ENCODE measurements around the gene SYNE2.

Gene SYNE2

DNA sequence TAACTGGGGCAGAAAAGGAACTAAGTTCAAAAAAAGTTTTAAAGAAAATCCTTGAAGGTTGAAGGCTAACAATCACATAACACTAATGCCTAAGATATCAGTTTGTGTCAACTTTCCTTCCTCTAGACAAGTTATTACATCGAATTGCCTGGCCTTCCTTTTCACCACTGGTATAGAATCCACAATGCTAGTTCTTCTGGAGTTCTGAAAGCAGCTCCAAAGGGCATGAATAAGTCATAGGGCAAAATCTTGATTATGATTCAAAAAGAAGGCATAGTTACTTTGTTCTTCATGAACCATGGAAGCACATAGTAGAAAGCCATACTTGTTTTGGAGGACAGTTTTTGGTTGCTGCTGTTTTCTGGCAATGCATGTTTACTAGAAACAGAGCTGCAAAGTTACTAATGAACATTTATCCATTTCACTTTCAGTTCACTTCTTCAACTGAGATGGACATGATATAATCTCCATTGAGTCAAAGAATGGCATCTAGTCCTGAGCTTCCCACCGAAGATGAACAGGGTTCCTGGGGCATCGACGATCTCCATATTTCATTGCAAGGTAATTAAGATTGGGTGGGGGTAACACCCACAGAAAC, 56.0 kb downstream of the SYNE2 start:
- DNase-seq (ENCODE audit: low read depth in 2 of 2) = no peak

DNA sequence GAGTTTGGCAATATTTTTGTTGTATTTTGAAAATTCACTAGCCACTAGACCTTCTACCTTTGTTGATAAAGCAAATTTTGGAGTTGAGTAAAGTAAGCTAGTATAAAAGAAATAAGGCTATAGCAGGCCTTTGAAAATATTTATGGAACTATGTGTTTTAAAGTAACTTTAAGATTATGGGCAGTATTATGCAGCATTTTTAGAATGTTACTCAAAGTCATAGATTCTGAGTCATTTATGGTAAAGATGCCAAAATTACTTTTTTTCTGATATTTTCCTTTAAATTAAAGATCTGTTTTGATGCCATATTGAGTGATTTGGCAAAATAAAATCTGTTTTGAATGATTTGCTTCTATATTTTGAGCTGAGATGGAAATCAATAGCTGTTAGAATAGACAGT, 57.2 kb downstream of the SYNE2 start:
- no peak for DNase-seq (ENCODE audit: low read depth in 2 of 2)

DNA sequence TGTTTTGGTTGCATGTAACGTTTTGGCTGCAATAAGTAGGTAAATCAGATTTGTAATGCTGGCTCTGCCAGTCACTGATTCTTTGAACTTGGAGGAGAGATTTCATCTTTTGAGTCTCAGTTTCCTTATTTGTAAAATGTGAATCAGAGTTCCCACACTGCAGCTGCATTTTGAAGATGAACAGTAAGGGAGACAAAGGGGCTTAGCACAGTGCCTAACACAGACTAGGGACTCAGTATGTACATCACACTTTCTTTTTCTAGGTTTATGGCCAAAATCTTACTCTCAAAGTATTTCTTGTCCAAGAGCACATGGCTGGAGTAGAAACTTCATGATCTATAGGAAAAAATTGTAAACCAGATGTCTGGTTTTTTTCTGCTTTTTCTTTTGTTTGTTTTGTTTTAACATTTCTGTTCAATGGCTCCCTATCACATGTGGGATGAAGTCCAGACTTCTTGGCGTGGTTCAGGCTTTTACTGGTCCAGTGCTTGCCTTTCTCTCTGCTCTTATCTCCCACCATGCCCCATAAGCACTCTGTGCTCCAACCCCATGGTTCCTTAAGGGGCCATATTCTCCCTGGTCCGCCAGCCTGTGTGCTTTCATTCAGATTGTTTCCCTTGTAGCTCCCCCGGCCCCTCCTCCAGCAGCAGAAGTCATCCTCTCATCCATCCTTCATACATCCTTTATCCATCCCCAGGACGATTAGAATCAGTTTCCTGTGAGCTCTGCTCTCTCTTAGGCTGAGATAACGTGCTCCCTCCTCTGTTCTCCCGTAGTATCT, 58.0 kb downstream of the SYNE2 start:
- DNase-seq (ENCODE audit: low read depth in 2 of 2) = no peak

DNA sequence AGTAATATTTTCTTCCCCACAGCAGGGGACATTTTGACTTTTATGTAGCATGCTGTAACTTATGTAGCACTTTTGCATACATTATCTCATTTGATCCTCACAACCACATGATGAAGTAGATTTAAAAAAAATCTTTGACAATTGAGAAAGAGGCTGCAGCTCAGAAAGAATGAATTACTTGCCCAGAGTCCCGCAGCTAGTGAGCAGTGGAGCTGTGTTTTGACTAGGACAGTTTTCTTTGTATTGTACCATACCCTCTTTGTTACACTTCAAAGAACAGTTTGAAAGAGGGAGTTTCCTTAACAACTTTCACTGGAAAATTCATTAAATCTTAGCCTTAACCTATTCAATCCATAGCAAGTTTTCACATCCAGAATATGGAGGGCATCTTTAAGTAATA, 58.6 kb downstream of the SYNE2 start:
- no peak for DNase-seq (ENCODE audit: low read depth in 2 of 2)

DNA sequence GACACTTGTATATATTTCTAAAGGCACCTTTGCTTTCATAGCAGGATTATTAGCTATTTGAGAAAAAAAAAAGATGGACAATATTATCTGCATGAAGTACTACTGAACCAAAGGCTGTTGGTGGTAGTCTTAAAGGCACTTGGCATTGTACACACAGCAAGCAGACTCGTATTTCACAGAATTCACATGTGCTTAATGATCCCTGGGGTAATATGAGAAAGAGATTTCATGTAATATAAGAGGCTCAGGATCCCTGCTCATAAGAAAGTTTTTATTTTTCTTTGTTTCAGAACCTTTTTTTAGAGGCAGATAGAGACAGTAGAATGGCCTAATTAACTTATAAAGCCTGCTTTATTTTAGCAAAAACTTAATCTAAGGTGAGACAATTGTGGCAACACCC, 59.5 kb downstream of the SYNE2 start:
- no peak for DNase-seq (ENCODE audit: low read depth in 2 of 2)

DNA sequence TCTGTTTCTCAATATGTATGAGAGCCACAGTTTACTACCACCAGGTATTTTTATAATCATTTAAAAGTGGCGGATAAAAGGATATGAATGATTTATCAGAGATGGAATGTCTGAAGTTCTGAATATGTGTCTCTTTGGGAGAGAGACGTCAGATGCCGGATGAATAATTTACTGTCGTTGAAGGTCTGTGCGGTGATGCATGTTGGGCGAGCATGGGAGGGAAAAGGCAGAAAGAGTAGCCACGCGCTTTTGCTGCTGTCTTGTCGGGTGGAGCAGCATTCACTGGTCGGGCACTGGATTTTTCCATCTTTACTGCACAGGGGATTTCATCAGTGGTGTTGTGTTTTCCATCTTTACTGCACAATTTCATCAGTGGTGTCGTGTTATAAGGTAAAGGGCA, 65.6 kb downstream of the SYNE2 start:
- no peak for DNase-seq (ENCODE audit: low read depth in 2 of 2)

DNA sequence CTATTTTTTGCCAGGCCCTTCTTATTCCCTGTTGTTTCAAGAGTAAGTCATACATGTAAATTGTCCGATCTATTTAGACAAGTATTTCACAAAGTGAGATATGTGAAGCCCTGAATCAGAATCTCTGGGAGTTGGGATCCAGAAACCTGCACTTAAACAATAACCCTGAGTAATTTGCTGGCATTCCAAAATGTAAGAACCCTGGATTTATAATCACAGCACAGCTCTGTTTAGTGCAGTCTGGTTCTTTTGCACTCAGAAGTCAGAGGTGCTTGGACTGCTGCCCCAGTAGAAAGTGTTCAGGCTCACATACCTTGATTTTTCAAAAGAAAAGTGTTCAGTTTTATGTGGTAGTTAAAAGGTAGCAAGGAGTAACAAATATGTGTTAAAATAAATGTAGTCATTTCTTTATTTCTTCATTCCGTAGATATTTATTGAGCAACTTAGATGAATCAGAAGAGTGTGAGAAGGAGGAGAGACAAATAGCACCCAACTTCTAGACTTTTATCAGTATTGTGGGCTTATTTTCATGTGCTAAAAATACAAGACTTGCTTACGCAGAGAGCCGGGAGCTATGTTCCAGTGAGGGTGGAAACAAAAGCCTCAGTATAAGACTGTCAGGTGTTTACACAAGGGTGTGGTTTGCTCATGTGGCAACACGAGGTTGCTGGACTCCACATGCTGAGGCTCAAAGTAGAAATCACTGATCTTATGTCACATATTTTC, 70.1 kb downstream of the SYNE2 start:
- no peak for DNase-seq (ENCODE audit: low read depth in 2 of 2)

DNA sequence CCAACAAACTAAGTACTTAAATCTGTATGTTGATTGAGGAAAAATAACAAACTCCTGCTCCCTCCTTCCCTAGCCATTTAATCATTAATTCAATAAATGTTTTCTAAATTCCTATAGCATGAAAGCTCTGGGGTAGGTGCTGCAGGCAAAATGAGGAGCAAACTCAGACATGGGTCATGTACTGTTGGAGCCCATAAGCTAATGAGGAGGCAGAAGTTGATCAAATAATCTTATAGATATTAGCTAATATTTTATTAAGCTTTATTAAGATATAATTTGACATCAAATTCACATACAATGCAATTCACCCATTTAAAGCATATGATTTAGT, 70.6 kb downstream of the SYNE2 start:
- no peak for DNase-seq (ENCODE audit: low read depth in 2 of 2)

DNA sequence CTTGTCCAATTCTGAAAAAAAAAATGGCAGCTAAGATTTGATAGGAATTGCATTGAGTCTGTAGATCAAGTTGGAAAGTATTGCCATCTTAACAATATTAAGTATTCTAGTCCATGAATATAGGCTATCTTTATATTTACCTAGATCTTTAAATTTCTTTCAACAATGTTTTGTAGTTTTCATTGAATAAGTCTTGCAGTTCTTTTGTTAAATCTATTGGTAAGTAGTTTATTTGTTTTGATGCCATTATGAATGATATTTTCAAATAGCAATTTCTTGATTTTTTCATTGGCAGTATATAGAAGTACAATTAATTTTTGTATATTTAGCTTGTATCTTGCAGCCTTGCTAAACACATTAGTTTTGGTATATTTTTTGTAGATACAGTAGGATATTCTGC, 71.6 kb downstream of the SYNE2 start:
- DNase-seq (ENCODE audit: low read depth in 2 of 2) = no peak

DNA sequence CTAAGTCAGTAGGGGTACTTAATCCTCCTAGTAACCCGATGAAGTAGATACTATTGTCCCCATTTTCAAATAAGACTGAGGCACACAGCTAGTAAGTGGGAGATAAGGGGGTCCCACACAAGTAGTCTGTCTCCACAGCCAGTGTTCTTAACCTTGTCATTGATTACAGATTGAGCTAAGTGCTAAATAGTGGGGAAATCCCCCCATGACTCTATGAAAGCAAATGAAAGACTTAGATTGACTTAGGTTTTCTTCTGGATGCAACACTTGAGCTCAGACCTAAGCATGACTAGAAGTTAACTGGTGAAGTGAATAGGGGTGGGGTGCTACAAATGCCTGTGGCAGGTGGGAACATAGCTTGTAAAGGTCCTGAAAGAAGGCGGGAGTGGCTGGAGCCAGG, 73.8 kb downstream of the SYNE2 start:
- no peak for DNase-seq (ENCODE audit: low read depth in 2 of 2)

DNA sequence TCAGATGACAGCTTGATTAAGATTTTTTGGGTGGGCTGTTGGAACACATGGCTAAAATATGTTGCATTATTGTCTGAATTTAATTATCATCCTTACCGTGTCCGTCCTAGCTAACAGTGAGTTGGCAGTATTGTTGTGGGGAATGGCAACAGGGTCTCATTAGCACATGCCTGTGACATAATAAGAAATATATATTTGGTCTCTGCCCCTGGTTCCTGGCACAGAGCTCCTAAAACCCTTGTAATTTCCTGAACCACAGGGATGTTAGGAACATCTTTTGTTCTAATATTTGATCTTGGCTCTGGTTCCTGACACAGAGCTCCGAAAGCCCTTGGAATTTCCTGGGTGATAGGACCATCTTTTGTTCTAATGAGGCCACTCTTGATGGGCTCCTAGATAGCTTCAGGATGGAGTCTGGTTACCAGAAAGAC, 76.0 kb downstream of the SYNE2 start:
- DNase-seq (ENCODE audit: low read depth in 2 of 2) = no peak

DNA sequence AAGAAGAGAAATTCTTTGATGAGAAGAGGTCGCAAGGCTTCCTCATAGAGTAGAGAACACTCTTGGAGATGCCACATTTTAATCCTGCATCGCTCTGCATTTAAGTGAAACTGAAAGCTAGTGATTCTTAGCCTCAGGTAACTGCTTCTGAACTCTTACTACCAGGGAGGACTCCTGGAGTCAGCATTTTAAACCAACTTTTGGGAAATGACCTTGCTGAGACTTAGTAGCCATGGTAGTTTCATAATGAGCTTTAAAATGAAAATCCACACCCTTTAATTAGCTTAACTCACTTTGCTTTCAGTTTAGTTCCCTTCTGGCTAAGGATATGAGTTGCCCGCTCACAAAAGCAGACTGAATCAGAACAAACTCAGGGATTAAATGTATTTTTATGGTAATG, 80.3 kb downstream of the SYNE2 start:
- DNase-seq (ENCODE audit: low read depth in 2 of 2) = no peak

DNA sequence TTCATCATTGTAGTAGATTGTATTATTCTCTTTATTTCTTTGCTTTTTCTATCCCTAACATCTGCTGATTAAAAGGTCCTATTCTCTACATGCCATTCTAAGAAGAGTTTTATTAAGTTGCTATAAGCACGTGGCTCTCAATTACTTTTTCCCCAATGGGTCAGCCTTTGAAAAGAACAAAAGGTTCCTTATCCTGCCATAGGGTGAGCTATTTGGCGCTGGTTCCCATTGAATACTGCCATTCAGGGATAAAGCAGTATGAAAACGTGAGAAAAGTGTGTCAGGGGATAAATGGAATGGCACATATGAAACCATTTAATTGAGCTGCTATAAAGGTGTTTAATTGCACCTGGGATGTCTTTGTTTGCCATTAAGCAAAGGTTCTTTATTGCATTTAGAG, 80.9 kb downstream of the SYNE2 start:
- no peak for DNase-seq (ENCODE audit: low read depth in 2 of 2)

DNA sequence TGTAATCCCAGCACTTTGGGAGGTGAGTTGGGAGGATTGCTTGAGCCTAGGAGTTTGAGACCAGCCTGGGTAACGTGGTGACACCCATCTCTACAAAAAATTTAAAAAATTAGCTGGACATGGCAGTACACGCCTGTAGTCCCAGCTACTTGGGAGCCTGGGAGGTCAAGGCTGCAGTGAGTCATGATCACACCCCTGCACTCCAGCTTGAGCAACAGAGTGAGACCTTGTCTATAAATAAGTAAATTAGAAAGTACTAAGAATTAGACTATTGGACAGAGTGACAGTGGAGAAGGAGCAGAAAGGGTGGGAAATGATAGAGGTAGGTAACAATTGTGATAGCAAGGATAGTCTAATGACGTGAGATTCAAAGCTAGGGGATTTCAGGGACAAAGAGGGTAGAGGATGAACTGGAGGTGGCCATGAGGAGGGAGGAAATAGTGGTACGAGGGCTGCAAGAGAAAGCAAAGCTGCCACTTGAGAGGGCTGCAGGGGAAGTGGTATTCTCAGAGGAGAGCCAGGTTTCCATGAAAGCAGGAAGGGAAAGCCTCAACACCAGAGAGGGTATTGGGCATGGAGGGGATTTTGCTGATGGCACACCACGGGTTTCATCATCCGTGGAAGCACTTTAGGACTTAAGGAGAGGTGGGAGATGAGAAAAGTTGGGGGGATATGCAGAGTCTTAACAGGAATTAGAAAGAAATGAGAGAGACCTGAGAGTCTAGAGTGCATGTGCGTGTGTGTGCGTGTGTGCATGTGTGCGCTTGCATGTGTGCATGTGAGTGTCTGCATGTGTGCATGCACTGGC, 85.6 kb downstream of the SYNE2 start:
- no peak for DNase-seq (ENCODE audit: low read depth in 2 of 2)

DNA sequence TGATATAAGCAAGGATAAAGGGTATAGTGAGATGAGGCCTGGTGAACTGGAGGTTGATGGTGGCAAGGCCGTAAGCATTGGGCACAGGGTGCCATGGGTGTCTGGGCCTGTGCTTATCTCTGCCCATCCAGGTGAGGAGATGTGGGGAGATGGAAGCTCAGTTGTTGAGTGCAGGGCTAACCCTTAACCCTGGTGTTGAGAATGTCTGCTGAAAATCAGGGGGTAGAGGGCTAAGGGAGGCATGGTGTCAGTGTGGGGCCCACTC, 86.1 kb downstream of the SYNE2 start:
- no peak for DNase-seq (ENCODE audit: low read depth in 2 of 2)

DNA sequence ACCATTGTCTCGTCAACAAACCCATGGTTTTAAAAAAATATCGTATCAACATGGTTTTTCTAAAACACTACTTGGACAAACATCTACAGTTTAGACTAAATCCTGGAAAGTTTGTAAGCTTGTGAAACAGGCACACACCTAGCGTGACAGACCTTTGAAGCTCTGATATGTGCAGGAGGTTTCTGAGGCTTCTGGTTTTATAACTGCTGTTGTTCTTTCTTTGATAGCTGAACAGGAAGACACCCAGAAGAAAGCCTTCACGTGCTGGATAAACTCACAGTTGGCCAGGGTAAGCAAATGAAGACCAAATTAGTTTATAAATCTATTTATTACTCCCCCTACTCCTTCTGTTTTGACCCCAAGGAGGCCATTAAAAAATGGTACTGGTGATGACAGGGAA, 87.6 kb downstream of the SYNE2 start:
- no peak for DNase-seq (ENCODE audit: low read depth in 2 of 2)

DNA sequence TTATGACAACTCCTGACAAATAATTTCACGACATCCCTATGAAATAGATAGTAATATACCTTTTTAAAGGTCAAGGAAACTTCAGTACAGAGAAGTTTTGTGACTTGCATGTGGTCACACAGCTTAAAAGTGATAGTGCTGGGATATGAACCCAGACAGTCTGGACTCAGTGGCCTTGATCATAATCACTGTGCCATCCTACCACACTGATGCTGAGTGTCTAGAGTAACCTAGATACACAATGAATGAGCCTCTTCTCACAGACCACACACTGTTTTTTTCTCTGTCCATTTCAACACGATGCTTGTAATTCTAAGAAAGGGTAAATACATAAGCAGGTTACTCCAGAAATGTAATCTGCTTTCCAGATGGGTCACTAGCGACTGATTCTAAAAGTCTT, 88.2 kb downstream of the SYNE2 start:
- DNase-seq (ENCODE audit: low read depth in 2 of 2) = no peak

DNA sequence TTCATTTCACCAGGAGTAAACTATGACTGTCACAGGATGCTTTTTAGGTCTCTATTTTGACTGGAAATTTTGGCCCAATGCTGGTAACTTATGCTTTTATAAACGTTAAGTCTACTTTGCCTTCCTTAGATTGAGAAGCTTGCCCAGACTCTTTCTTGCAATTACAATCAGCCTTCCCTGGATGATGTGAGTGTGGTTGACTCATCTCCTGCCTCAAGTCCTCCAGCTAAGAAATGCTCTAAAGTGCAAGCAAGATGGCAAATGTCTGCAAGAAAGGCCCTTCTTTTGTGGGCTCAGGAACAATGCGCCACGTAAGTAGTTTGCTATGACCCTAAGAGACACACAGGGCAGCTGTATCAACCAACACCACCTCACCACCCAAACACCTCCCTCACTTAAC, 96.9 kb downstream of the SYNE2 start:
- DNase-seq (ENCODE audit: low read depth in 2 of 2) = no peak

DNA sequence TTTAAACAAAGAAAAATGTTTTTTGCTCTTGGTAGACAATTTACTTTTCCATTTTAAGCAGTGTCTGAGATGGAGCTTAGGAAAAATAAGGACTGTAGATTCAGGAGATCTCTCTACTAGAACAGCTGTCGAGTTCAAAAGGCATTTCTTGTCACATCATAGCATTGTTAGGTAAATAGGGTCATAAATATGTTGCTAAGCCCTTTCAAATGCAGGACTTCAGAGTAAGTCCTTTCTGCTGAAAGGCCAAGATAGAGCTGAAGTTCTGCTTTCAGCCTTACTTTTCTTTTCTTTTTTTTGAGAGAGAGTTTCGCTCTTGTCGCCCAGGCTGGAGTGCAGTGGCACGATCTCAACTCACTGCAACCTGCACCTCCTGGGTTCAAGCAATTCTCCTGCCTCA, 98.2 kb downstream of the SYNE2 start:
- DNase-seq (ENCODE audit: low read depth in 2 of 2) = no peak

DNA sequence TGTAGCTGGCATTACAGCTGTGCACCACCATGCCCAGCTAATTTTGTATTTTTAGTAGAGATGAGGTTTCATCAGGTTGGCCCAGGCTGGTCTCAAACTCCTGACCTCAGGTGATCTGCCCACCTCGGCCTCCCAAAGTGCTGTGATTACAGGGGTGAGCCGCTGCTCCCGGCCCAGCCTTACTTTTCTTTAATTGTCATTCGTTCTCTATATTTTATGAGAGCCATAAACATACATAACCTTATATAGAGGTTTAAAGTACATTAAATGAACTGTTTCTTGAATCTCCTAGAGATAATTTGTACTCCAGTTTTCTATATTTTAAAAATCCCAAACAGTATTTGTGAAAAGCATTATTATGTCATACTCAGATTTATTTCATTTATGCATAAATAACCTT, 98.6 kb downstream of the SYNE2 start:
- no peak for DNase-seq (ENCODE audit: low read depth in 2 of 2)

DNA sequence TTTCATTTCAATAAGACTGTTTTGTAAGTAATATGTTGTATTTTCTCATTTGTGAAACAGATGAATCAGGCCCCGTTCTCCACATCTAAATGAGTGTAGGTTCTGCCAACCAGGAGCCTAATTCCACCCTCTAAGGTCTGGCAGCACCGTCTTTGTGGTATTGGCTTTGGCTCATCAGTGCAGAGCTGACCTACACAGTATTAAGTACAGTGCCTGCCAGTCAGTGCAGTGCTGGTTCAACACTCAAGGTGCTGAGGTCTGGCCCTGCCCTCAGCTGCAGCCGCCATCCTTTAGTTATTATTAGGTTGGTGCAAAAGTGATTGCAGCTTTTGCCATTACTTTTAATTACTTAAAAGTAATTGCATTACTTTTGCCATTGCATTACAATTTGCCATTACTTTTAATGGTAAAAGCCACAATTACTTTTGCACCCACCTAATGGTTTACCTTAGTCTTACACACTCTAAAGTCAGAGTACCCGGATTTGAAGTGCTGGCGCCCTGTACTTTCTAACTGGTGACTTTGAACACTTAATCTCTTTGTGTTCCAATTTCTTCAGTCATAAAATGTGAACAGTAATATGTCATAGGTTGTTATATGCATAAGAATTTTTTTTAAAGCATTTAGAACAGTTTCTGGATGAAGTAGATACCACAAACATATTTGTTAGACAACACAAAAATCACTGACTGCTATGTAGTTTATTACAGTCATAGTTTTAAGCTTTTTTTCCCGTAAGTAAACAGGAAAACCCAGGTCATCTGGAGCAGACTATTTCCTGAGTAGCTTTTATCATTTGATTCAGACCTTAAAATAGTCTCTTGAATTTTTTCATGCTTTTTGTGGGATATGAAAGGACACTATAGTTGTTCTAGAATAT, 99.5 kb downstream of the SYNE2 start:
- no peak for DNase-seq (ENCODE audit: low read depth in 2 of 2)

DNA sequence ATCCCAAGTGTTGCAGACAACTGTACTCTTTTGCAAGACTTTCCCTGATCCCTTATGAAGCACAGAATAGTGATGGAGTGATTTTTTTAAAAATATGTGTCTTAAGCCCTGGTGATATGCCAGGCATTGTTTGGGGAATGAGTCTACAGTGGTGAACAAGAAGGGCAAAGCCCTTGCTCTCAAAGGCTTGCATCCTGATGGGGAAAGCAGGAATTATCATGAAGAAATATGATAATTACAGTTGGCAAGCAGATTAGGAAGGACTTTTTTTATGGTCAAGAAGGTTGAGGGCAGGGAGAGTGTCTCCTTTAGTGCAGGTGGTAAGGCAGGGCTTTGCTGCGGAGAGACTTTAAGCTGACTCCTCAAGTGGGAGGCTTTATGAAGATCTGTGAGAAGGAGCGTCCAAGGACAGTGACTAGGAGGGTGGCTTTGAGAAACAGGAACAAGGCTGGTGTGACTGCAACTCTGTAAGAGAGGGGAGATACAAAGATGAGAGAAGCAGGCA, 100.2 kb downstream of the SYNE2 start:
- no peak for DNase-seq (ENCODE audit: low read depth in 2 of 2)

All from stimulated activated CD4-positive, alpha-beta T cell treated with anti-CD3 and anti-CD28 coated beads, Interleukin-1b, Interleukin-23, amount 100 ng/mL, for 1 hour (primary cell).